Stomach (tissue), 4 donors: ENCODE data around the gene MOB2.

Experiments
- EP300 ChIP-seq: sonication (generic); formaldehyde crosslinking; IDR thresholded peaks from one replicate; pipeline ENCODE4 v1.6.1; 2017; ENCODE audit warnings: antibody characterized with exemption
- POLR2A ChIP-seq, 4 donors: fragments of 450-650 bp; IDR thresholded peaks; one replicate each; pipeline ENCODE4 v1.6.1; 2016; ENCODE audit warnings: antibody characterized with exemption in 4 of 4, control low read depth in 2 of 4, mild to moderate bottlenecking in 1 of 4, moderate library complexity in 1 of 4
- POLR2AphosphoS5 ChIP-seq, 3 donors: sonication (generic); formaldehyde crosslinking; IDR thresholded peaks; one replicate each; pipeline ENCODE4 v1.6.1; 2016; ENCODE audit warnings: antibody characterized with exemption in 3 of 3
- TF ChIP-seq, protein P1 (sequence below), 7 experiments: fragments of 450-650 bp in 4 of 7; fragments of 200-600 bp in 3 of 7; sonication (generic) in 3 of 7; IDR thresholded peaks; one replicate each; pipeline ENCODE4 v1.5.1; 2016 to 2019; ENCODE audit warnings: antibody characterized with exemption in 7 of 7, control low read depth in 2 of 7, mild to moderate bottlenecking in 1 of 7

DNA sequence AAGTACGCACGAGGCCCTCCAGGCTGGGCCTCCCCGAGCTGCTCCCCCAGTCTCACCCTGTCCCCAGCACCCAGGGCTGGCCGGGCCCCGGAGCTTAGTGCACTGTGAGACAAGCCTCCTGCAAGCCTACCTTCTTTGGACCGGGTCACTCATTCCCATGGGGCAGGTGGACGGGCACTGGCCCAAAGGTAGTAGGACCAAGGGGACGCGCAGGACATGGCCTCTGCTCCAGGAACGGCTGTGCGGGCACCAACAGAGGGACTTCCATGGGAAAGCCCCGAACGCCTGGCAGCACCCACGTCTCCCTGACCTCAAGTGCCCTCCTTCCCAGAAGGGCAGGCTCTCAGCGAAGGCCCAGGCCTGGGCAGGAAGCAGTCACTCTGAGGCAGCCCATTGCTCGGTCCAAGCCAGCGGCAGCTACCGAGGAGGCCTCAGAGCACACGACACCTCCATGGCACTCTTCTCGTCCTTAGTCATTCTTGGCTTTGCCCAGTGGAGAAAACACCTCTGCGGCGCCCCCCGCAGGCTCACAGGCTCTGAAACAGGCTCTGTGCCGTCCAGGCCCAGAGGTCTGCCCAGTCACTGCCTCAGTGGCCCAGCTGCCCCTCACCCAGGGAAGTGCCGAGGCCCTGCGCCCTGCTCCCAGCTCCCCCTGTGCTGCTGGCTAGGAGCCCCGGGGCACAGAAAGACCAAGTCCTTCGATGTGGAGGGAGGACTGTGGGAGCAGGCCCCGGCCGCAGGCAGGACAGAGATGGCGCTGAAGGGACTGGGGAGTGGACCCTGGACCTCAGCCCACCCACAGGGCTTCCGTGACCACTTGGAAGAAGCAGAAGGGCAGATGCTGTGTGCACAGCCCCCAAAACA, 3.8 kb downstream of the MOB2 start:
- TF ChIP-seq POLR2A (IDR thresholded peaks at IDR 0.05) (no peak), EP300 (no peak), POLR2AphosphoS5 (IDR thresholded peaks at IDR 0.05) (peak in 1 of 3 donors; percentile 49)
- TF ChIP-seq, protein P1, sequence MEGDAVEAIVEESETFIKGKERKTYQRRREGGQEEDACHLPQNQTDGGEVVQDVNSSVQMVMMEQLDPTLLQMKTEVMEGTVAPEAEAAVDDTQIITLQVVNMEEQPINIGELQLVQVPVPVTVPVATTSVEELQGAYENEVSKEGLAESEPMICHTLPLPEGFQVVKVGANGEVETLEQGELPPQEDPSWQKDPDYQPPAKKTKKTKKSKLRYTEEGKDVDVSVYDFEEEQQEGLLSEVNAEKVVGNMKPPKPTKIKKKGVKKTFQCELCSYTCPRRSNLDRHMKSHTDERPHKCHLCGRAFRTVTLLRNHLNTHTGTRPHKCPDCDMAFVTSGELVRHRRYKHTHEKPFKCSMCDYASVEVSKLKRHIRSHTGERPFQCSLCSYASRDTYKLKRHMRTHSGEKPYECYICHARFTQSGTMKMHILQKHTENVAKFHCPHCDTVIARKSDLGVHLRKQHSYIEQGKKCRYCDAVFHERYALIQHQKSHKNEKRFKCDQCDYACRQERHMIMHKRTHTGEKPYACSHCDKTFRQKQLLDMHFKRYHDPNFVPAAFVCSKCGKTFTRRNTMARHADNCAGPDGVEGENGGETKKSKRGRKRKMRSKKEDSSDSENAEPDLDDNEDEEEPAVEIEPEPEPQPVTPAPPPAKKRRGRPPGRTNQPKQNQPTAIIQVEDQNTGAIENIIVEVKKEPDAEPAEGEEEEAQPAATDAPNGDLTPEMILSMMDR (IDR thresholded peaks at IDR 0.05) = no peak
